Fibroblast of peridontal ligament (primary cell): ENCODE results near the gene TAOK3.

Experiments
- DNase-seq: peaks from one replicate; pipeline ENCODE4 v3.0.0-alpha.2; 2010; ENCODE audit errors: extremely low read depth

TAOK3 gene

DNA sequence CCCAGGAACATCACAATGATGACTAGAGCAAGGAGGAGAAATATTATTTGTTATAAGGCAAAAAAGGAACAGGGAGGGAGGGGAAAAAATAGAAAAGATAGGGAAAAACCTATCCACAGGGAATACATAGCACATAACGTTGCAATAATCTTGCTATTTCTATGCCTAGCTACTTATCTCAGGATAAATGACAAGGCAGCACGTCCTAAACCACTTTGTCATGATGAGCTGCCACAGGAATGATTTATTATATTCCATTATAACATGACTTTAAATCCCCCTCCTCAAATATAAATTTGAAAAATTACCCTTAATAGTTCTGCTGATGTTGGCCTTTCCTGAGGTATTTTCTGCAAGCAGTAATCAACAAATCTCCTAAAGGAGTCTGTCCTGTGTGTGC is 160.1 kb downstream of the TAOK3 start:
- no peak for DNase-seq

DNA sequence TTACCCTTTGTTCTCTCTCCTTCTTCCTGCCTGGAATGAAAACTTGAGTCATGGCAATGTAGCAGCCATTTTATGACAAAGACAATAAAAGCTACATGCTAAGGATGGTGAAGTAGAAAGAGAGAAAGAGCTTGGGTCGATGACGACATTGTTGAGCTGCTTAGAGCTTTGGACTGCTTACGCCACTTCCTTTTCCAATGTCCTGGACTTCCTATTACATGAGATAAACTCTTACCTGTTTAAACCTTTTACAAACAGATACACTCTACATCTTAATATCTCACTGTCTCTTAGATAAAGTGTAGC is 166.6 kb downstream of the TAOK3 start:
- no peak for DNase-seq

DNA sequence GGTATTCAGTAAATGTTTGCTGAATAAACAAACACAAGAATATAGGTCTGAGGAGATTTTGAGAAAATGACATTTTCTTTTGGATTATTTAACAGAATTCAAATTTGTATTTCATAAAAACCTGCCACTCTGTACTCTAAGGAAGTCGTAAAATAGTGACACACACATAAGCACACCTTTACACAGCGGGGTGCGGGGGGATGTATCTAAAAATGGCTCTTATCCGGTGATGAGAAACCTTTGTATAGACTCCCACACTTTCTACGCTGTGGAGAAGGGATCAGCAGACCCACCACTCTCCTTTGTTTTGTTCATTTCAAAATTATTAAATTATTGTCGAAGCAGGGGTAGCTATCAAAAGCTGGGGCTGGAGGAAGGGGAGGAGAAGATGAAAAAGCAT is 178.7 kb downstream of the TAOK3 start:
- no peak for DNase-seq

DNA sequence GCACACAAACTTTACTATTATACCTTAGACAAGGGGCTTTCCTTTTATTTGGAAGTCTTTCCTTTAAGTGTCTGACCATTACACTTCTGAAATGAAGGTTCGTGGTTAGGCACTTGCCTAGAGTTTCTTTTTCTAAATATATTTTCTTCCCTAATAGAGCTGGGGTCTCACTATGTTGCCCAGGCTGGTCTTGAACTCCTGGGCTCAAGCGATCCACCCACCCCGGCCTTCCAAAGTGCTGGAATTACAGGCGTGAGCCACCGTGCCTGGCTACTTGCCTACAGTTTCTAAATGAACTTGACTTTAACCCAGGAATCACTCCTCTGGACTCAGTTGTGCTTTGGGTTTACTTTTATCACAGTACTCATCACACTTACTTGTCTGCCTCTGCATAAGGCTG is 179.2 kb downstream of the TAOK3 start:
- DNase-seq: no peak

DNA sequence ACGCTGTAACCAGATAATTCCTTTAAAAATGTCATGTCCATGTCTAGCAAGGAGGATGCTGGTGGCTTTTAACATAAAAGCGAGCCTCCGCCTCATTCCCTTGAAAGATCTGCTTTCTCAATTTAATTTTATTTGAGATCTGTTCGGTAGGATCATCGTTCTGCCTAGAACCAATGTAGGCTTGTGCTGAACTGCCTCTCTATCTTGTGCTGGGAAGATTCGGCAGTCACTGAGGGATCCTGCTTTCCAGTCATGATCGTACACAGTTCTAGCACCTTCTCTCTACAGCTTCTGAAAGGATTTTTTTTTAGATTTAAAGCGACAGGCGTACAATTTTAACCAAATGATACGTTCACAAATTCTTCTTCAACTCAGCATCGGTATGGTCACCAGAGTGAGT is 182.4 kb downstream of the TAOK3 start:
- peak; percentile 47 for DNase-seq

DNA sequence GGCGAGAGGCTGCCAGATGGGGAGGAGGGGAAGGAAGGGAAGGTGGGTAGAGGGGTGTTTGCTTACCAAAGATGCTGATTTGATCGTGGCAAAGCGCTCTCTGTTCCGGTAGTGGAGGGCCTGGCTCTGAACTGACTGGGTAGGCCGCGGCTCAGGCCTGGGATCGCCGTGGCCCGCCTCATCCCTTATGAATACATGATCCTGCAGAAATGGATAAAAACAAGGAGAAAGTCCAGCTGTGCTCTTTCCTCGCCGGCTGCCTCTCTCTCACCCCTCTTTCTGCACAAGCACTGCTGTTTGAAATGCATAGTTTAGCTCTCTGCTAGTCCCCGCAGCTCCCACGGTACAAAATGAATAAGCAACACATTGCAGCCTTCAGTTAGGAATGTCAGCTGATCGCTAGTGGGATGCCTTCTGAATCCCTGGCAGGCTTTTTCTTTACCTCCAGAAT is 182.9 kb downstream of the TAOK3 start:
- peak; percentile 67 for DNase-seq

DNA sequence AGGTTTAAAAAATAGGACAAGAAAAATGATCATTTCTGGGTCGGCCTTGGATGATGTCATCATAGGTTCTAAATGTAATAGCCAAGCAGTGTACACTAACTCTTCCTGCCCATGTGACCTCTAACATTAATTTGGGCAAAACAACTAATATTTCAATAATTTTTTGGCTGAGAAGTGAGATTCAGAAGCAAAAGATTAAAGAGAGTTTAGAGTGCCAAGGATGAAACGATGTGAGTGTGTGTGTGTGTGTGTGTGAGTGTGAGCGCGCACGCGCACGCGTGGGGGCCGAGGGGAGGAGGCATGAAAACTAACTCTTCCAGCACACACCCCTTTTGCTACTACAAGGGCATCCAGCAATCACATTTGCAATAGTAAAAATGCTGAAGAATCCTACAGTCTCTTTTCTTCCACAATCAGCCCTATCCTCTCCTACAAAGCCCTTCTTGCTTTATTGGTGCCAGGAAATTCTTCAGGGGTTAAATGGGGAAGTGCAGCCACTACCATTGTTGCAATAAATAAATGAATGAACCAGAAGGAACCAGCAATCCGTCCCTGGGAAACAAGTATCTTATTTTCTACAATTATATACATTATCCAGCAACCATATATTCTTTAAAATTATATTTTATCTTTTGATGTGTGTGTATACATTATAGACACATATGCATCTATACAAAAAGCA is 183.9 kb downstream of the TAOK3 start:
- DNase-seq: peak; percentile 67

DNA sequence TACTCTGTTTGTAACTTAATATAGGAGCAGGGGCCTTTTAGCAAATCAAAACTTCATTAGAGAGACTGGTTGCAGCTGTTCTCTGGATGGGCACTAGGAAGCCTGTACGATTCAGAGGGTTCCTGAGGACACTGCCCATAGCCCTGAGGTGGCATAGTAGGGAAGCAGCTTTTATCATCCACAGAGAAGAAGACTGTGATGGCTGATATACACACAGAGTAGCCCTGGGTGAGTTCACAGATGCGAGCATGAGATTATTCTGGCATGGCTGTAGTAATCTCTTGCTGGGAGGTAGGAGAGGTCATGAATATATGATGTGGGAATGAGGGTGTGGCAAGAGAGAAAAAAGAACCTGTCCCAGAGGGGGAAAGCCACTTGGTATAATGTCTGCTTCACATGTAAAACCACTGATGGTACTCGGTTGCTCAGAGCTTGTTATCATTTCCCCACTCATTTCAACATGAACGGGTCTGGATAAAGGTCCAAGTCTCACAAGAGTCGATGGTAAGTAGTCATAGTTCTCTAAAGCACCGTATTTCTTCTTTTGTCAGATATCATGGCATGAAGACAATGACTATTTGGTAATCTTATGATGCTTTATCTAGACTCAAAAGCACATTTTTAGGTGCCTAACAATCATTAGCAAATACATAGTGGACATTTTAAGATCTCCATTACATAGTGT is 184.8 kb downstream of the TAOK3 start:
- DNase-seq: peak; percentile 13

DNA sequence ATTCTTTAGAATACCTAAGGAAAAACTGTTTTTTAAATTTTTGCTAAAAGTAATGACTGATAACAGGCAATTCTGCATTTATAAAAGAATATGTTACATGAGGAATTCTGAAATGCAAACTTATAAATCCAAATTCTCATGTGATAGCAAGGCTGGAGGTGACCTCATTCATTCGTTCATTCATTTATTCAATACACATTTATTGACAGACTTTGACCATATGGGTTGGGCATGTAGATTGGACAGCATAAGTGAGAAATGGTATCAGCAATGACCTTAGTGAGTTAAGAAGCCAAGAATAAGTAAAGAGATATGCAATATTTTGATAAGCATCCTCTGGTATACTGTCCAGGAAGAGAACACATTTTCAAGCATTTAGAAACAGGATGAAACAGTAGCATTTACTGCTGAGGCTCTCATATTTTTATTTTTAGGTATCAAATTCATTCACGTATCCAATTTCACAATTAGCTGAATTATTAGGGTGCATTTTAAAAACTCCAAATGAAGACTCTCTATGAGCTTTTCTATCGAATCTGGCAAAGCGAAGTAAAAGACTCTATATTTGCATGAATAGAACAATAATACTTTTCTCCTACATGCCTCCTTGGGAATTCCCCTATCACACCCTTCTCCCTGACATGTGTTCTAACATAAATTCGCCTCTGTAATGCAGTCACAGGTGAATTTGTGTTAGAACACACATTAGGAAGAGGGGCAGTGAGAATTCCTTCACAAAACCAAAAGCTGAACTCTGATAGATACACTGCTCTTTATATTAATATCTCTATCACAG is 186.9 kb downstream of the TAOK3 start:
- no peak for DNase-seq

DNA sequence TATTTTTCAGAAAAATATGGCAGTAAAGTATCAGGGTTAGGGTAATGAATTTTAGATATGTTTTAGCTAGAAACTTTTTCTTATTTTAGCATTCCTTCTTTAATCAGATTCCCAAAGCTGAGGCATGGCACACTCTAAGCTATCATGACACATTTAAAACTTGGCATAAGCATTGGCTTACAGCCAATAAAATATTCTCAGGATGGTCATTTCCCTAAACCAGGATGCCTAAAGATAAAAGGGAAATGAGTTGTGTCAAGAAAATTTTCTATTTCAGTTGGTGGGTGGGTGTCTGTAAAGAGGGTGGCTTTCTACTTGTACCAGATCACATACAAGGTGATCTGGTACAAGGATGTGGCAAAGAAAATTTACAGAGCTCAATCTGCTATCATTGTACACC is 189.0 kb downstream of the TAOK3 start:
- peak; percentile 30 for DNase-seq

DNA sequence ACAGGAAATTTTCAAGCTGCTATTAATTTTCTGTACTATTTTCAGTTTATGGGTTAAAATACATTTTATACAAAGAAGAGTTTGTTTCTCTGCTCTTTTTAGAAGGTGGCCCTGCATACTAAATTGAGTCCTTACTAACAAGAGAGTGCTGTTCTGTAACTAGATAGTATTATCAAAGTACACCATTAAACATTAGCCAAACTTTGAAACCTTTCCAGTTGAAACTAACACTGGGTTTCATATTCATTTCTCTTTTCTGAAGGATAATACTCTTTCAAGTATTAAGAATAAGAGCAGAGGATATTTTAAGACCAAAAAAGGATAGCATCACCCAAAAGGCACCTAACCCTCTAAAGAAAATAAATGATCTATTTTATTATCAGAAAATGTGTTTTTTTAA is 189.6 kb downstream of the TAOK3 start:
- no peak for DNase-seq

DNA sequence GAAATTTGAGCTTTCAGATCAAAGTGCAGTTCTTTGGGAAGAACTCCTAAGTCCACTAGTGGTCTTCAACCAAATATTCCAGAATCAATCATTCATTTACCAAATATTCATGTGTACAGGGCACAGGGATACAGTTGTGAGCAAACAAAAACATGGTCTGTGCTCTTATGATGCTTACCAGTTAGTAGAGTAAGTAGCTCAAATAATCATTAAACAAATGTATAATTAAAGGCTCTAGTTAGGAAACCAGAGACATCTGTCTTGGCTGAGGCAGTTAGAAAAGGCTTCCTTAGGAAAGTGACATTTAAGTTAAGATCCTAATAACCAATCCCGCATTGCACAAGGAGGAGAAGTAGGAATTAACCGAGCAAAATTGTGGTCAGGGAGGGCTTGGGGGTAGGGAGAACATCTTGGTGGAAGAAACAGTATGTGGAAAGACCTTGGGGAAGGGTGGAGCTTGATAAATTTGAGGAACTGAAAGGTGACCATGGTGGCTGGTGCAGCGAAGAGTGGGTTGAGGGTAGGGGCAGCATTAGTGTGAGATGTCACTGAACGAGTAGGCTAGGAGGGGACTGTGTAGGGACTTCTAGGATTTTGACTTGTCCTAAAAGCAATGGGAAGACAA is 196.8 kb downstream of the TAOK3 start:
- DNase-seq: no peak

DNA sequence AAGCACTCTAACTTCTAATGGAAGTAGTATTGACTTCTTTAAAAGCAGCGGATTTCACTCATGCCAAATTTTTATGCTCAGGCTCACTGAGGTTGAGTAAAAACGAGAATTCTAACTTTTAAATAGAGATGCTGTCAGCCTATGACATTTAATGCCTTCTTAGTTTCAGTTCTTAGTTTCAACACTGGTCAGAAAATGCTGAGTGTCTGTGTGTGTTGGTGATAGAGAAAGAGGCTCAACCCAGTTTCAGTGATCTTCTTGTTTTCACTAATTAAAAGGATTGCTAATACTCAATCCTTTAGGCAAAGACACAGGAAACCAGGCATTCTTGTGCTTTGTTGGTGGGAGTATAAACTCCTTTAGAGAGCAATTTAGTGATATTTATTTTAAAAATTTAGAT is 205.8 kb downstream of the TAOK3 start:
- DNase-seq: no peak

DNA sequence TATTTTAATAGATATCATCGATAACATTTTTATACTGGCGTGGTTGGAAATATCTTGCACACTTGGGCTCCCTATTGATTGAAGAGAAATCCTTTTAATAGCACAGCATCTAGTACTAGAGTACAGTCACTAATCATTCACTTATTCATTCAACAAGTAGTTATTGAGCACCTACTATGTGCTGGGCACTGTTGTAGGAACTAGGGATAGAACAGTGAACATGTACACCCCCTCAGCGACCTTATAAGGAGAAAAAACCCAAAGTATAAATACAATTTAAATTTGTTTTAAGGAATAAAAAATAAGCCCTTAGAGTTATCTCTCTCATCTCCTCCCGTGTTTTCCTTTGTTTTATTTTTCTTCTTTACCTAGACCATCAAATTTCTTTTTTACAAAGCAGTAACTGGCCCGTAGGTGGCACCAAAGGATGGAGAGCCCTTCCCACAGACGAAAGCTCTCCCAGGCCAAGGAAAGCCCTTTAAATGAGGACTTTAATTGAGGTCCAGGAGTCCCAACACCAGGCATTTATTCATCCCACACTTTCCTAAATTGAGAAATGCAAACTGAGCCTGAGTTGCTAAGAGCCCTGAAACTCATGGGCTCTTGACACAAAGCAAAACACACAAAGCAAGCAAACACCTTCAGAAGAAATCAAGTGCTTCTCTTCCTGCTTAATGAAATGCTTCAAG is 207.8 kb downstream of the TAOK3 start:
- DNase-seq: peak; percentile 46

DNA sequence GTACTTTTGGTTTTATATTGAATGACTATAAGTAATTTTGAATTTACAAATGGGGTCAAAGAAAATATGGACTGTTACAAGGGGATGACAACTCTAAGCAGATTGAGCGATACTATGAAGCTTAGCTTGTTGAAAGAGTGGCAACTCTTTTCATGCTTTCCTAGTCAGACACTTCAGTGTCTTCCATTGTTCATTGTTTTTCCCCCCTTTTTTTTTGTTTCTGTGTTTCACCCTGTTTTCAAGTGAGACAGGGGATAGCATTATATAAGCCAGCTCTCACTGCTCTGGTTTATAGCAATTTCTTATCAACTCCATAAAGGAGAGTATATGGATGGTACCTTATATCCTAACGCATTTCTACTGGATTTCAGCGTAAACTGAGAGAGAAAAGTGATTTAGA is 212.2 kb downstream of the TAOK3 start:
- DNase-seq: no peak

DNA sequence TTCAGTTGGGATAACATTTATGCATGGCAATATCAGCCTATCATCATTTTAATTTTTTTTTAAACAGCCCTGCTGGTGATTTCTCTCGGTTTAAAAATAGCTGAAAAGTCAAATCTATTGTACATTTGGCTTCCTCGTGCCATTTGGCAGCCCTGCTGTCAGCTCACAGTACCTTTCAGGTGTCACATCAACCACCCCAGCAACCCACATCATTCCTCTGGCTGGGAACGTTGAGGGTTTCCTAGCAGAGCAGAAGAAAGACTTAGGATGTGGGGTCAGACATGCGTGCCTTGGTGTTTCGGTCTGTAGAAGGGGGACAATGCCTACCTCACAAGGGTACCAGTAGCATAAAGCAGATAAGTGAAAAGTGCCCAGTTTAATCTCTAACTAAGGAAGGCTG is 221.0 kb downstream of the TAOK3 start:
- no peak for DNase-seq

DNA sequence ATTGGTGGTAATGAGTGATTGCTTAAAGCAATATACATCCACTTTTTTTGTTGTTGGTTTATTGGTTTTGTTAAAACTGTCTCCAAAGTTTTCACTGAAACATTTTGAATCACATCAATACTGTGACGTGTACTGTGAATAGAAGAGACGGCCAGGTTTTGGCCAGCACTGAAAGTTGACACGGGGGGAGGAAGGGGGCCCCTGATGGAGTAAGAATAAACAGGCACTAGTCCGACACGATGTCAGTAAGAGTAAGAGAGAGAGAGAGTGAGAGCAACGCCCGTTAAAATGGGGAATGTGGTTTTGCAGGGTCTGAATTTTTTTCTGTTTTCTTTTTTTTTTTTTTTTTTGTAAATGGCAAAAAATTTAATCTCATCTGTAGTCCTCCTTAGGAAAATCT is 222.1 kb downstream of the TAOK3 start:
- no peak for DNase-seq

DNA sequence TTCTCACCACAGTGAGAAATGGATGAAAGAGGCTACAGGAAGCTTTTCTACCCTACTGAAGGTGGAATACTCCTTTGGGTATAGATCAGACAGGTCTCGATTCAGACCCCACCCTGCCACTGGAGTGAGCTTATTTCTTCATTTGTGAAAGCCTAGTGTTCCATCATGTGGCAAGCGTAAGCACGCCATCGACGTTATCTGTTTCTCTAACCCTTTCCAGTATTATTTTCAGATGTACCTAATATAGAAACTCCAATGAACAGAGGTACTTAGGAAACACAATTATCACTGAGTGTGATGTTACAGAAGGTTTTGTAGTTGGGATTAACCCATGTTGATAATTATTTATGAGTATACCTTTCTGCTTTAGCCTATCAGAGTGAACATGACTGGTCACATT is 224.4 kb downstream of the TAOK3 start:
- no peak for DNase-seq

DNA sequence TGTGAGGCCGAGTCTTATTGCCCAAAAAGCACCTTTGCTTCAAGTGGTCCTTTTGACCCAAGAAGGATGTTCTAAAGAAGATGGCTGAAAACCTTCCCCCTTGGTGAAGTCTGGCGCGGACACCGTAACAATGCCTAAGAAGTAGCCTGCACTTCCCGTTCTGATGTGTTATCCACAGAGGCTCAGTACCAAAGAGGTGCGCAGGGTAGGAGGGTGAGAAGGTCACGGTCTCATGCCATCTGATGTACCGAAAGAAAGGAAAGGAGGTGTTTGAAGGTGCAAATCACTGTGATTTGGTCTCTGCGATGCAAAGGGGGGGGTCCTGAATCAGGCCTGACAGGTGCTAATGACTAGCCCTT is 226.9 kb downstream of the TAOK3 start:
- DNase-seq: no peak

DNA sequence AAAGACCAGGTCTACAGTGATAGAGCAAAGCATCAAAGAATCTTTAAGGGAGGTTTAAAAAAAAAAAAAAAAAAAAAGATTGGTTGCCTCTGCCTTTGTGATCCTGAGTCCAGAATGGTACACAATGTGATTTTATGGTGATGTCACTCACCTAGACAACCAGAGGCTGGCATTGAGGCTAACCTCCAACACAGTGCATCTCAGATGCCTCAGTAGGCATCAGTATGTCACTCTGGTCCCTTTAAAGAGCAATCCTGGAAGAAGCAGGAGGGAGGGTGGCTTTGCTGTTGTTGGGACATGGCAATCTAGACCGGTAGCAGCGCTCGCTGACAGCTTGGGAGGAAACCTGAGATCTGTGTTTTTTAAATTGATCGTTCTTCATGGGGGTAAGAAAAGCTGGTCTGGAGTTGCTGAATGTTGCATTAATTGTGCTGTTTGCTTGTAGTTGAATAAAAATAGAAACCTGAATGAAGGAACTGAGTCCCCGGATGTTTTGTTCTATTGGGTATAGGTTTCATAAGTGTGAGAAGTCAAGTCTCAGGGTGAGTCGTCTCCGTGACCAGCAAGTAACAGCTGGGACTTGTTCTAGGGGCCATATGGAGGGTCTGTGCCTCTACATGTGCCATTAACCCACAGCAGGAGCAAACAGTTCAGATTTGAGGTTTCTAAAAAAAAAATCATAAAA is 227.5 kb downstream of the TAOK3 start:
- DNase-seq: no peak

DNA sequence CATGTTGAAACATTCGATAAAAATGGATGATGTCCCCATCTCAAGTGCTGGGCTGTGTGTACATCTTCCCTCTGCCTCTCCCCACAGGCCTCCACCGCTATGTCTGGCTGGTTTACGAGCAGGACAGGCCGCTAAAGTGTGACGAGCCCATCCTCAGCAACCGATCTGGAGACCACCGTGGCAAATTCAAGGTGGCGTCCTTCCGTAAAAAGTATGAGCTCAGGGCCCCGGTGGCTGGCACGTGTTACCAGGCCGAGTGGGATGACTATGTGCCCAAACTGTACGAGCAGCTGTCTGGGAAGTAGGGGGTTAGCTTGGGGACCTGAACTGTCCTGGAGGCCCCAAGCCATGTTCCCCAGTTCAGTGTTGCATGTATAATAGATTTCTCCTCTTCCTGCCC is 228.2 kb downstream of the TAOK3 start:
- DNase-seq: no peak

DNA sequence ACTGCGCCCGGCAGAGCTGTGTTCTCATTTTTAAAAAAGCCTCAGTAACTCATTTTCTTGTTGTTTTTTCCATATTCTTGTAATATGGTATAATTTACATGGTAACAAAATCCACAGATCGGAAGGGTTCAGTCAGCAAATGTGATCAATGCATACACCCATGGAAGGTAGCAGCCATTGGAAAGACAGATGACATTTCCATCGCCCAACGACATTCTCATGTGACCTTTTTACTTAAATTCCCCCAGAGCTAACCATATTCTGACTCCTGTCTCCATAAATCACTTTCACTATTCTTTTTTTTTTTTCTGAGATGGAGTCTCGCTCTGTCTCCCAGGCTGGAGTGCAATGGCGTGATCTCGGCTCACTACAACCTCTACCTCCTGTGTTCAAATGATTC is 231.9 kb downstream of the TAOK3 start:
- DNase-seq: no peak
